Cardiac muscle cell (in vitro differentiated cells and primary cell): Measurements from ENCODE around the gene ULK2. TPM values are rescaled to one million over a fixed set of nuclear protein-coding genes. Genes with fewer than 3 reads are reported as not detected.

Experiments used
- DNase-seq, 2 donors: peaks; one replicate each; pipeline versions ENCODE4 v3.0.0 to v3.0.0-alpha.2; 2010 to 2017; ENCODE audit warnings: low read depth in 1 of 2, low spot score in 1 of 2
- H3K27ac ChIP-seq: fragments of 200-600 bp; sonication (generic); 2 replicates; pipeline ENCODE4 v1.5.1; 2016
- H3K27me3 ChIP-seq: fragments of 200-600 bp; sonication (generic); 2 replicates; pipeline ENCODE4 v1.6.0; 2016; ENCODE audit warnings: control low read depth
- H3K36me3 ChIP-seq: fragments of 200-600 bp; sonication (generic); 2 replicates; pipeline ENCODE4 v1.5.1; 2016; ENCODE audit warnings: control low read depth
- H3K4me1 ChIP-seq: fragments of 200-600 bp; sonication (generic); 2 replicates; pipeline ENCODE4 v1.8.1; 2017; ENCODE audit warnings: low read depth, mild to moderate bottlenecking, mixed run types
- H3K4me3 ChIP-seq: fragments of 200-600 bp; sonication (generic); 2 replicates; pipeline ENCODE4 v1.5.1; 2016; ENCODE audit warnings: mild to moderate bottlenecking
- H3K9me3 ChIP-seq: fragments of 200-600 bp; sonication (generic); 2 replicates; pipeline ENCODE4 v1.5.1; 2017; ENCODE audit warnings: low read depth, mild to moderate bottlenecking, control low read depth
- CTCF ChIP-seq: IDR thresholded peaks from 2 replicates; pipeline ENCODE4 v1.5.1; 2012; ENCODE audit warnings: low read depth, mild to moderate bottlenecking, low read length
- polyA plus RNA-seq: library from polyadenylated mRNA; unstranded; fragments of >200 nt; fragmentation: Nextera tagmentation; extraction: Ambion mirVana; gene quantifications from 2 replicates; pipeline ENCODE4 v1.2.1, GENCODE V29; 2016
- total RNA-seq: library from RNA; depleted of rRNA; stranded (reverse); fragments of >200 nt; gene quantifications from 2 replicates; pipeline ENCODE4 v1.2.3, GENCODE V29; 2016

ULK2 gene
- total and polyA plus RNA-seq, 2 experiments from 2014 or later = 13.3 to 24.5 TPM

- Histone ChIP-seq H3K4me1 (no peaks in the 10 kb centered on the region), H3K27ac (no peak overlapping the region), H3K27me3 (no peaks in the 10 kb centered on the region), H3K36me3 (no peaks in the 10 kb centered on the region), H3K9me3 (no peaks in the 10 kb centered on the region), H3K4me3 (no peak overlapping the region)
- TF ChIP-seq CTCF = no peak
- DNase-seq = no peak
These were observed 133.7 kb downstream of the ULK2 start for GRCh38 chr17:19733953-19734526.

GRCh38 chr17:19731626-19732025 is 136.1 kb downstream of the ULK2 start:
- Histone ChIP-seq H3K4me3 (no peak overlapping the region), H3K9me3 (no peaks in the 10 kb centered on the region), H3K27ac (no peak overlapping the region), H3K27me3 (no peaks in the 10 kb centered on the region), H3K36me3 (no peaks in the 10 kb centered on the region), H3K4me1 (peaks cover 12% of the 10 kb centered on the region)
- DNase-seq = no peak
- TF ChIP-seq CTCF = no peak

- no peak for TF ChIP-seq CTCF
- DNase-seq = no peak
- H3K4me1 ChIP-seq = peaks cover 12% of the 10 kb centered on the region
- H3K4me3 ChIP-seq = no peak overlapping the region
- H3K27me3 ChIP-seq = no peaks in the 10 kb centered on the region
- H3K27ac ChIP-seq = no peak overlapping the region
- no peaks in the 10 kb centered on the region for H3K9me3 ChIP-seq
- no peaks in the 10 kb centered on the region for H3K36me3 ChIP-seq
These were observed 136.9 kb downstream of the ULK2 start for GRCh38 chr17:19730843-19731242.

- no peak for TF ChIP-seq CTCF
- Histone ChIP-seq H3K4me1 (peaks cover 12% of the 10 kb centered on the region), H3K9me3 (no peaks in the 10 kb centered on the region), H3K27ac (no peak overlapping the region), H3K27me3 (no peaks in the 10 kb centered on the region), H3K4me3 (no peak overlapping the region), H3K36me3 (no peaks in the 10 kb centered on the region)
- DNase-seq = no peak
These were observed 137.8 kb downstream of the ULK2 start for GRCh38 chr17:19729900-19730299.

GRCh38 chr17:19728084-19728495 is 139.6 kb downstream of the ULK2 start:
- H3K27me3 ChIP-seq = no peaks in the 10 kb centered on the region
- H3K4me3 ChIP-seq = no peak overlapping the region
- DNase-seq = peak; percentile 81 to 89
- no peaks in the 10 kb centered on the region for H3K9me3 ChIP-seq
- no peak for TF ChIP-seq CTCF
- H3K36me3 ChIP-seq = no peaks in the 10 kb centered on the region
- peaks cover 13% of the 10 kb centered on the region for H3K4me1 ChIP-seq
- H3K27ac ChIP-seq = peak overlapping the region; percentile 53
